ENCODE data around the gene SPSB3.

DNA sequence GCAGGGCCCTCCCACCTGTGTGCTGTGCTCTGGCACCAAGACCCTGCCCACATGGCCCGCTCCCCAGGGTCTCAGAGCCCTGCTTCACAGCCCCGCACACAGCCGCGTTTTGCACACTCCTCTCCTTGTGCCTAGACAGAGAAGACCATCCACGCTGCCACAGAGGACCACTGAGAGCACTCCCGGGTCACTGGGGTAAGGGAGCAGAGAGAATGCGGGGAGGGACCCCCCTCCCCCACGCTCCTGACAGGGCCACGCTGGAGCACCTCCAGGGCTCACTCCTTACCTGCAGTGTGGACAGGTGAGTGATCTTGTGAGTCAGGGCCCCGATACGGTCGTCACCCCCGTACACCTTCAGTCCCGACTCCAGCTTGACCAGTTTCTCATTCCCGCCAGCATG is 37.2 kb upstream of the SPSB3 start:
- TF ChIP-seq, protein P1, sequence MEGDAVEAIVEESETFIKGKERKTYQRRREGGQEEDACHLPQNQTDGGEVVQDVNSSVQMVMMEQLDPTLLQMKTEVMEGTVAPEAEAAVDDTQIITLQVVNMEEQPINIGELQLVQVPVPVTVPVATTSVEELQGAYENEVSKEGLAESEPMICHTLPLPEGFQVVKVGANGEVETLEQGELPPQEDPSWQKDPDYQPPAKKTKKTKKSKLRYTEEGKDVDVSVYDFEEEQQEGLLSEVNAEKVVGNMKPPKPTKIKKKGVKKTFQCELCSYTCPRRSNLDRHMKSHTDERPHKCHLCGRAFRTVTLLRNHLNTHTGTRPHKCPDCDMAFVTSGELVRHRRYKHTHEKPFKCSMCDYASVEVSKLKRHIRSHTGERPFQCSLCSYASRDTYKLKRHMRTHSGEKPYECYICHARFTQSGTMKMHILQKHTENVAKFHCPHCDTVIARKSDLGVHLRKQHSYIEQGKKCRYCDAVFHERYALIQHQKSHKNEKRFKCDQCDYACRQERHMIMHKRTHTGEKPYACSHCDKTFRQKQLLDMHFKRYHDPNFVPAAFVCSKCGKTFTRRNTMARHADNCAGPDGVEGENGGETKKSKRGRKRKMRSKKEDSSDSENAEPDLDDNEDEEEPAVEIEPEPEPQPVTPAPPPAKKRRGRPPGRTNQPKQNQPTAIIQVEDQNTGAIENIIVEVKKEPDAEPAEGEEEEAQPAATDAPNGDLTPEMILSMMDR (conservative IDR thresholded peaks at IDR 0.05; ENCODE audit: low read depth in 2 of 2) = no peak
- no peak for TF ChIP-seq POLR2AphosphoS5 (IDR thresholded peaks at IDR 0.05; ENCODE audit: low read depth)
- TF ChIP-seq CREB1 (CRISPR knock-in tag; IDR thresholded peaks at IDR 0.05; ENCODE audit: low read depth) = no peak
- TF ChIP-seq, protein P2, sequence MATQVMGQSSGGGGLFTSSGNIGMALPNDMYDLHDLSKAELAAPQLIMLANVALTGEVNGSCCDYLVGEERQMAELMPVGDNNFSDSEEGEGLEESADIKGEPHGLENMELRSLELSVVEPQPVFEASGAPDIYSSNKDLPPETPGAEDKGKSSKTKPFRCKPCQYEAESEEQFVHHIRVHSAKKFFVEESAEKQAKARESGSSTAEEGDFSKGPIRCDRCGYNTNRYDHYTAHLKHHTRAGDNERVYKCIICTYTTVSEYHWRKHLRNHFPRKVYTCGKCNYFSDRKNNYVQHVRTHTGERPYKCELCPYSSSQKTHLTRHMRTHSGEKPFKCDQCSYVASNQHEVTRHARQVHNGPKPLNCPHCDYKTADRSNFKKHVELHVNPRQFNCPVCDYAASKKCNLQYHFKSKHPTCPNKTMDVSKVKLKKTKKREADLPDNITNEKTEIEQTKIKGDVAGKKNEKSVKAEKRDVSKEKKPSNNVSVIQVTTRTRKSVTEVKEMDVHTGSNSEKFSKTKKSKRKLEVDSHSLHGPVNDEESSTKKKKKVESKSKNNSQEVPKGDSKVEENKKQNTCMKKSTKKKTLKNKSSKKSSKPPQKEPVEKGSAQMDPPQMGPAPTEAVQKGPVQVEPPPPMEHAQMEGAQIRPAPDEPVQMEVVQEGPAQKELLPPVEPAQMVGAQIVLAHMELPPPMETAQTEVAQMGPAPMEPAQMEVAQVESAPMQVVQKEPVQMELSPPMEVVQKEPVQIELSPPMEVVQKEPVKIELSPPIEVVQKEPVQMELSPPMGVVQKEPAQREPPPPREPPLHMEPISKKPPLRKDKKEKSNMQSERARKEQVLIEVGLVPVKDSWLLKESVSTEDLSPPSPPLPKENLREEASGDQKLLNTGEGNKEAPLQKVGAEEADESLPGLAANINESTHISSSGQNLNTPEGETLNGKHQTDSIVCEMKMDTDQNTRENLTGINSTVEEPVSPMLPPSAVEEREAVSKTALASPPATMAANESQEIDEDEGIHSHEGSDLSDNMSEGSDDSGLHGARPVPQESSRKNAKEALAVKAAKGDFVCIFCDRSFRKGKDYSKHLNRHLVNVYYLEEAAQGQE (IDR thresholded peaks at IDR 0.05; ENCODE audit: unreplicated experiment) = no peak
- no peak for TF ChIP-seq EZH2 (IDR thresholded peaks at IDR 0.05; ENCODE audit: low read depth, unreplicated experiment)
- no peak for TF ChIP-seq EZH2phosphoT487 (IDR thresholded peaks at IDR 0.05; ENCODE audit: unreplicated experiment)
- TF ChIP-seq, protein P3, sequence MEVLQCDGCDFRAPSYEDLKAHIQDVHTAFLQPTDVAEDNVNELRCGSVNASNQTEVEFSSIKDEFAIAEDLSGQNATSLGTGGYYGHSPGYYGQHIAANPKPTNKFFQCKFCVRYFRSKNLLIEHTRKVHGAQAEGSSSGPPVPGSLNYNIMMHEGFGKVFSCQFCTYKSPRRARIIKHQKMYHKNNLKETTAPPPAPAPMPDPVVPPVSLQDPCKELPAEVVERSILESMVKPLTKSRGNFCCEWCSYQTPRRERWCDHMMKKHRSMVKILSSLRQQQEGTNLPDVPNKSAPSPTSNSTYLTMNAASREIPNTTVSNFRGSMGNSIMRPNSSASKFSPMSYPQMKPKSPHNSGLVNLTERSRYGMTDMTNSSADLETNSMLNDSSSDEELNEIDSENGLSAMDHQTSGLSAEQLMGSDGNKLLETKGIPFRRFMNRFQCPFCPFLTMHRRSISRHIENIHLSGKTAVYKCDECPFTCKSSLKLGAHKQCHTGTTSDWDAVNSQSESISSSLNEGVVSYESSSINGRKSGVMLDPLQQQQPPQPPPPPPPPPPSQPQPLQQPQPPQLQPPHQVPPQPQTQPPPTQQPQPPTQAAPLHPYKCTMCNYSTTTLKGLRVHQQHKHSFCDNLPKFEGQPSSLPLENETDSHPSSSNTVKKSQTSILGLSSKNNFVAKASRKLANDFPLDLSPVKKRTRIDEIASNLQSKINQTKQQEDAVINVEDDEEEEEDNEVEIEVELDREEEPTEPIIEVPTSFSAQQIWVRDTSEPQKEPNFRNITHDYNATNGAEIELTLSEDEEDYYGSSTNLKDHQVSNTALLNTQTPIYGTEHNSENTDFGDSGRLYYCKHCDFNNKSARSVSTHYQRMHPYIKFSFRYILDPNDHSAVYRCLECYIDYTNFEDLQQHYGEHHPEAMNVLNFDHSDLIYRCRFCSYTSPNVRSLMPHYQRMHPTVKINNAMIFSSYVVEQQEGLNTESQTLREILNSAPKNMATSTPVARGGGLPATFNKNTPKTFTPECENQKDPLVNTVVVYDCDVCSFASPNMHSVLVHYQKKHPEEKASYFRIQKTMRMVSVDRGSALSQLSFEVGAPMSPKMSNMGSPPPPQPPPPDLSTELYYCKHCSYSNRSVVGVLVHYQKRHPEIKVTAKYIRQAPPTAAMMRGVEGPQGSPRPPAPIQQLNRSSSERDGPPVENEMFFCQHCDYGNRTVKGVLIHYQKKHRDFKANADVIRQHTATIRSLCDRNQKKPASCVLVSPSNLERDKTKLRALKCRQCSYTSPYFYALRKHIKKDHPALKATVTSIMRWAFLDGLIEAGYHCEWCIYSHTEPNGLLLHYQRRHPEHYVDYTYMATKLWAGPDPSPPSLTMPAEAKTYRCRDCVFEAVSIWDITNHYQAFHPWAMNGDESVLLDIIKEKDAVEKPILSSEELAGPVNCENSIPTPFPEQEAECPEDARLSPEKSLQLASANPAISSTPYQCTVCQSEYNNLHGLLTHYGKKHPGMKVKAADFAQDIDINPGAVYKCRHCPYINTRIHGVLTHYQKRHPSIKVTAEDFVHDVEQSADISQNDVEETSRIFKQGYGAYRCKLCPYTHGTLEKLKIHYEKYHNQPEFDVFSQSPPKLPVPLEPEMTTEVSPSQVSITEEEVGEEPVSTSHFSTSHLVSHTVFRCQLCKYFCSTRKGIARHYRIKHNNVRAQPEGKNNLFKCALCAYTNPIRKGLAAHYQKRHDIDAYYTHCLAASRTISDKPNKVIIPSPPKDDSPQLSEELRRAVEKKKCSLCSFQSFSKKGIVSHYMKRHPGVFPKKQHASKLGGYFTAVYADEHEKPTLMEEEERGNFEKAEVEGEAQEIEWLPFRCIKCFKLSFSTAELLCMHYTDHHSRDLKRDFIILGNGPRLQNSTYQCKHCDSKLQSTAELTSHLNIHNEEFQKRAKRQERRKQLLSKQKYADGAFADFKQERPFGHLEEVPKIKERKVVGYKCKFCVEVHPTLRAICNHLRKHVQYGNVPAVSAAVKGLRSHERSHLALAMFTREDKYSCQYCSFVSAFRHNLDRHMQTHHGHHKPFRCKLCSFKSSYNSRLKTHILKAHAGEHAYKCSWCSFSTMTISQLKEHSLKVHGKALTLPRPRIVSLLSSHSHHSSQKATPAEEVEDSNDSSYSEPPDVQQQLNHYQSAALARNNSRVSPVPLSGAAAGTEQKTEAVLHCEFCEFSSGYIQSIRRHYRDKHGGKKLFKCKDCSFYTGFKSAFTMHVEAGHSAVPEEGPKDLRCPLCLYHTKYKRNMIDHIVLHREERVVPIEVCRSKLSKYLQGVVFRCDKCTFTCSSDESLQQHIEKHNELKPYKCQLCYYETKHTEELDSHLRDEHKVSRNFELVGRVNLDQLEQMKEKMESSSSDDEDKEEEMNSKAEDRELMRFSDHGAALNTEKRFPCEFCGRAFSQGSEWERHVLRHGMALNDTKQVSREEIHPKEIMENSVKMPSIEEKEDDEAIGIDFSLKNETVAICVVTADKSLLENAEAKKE (CRISPR knock-in tag; IDR thresholded peaks at IDR 0.05) = no peak
- TF ChIP-seq STAT1 (IDR thresholded peaks at IDR 0.05; ENCODE audit: unreplicated experiment) = no peak
- TF ChIP-seq ZNF331 (CRISPR knock-in tag; IDR thresholded peaks at IDR 0.05; ENCODE audit: low read depth) = no peak

Data from GM23338 (cell line).